Tibial artery (tissue), 4 donors: ENCODE measurements around the gene RBP2.

Experiments used
- DNase-seq, 2 donors: peaks; one replicate each; pipeline ENCODE4 v3.0.0-alpha.2; 2019
- H3K27ac ChIP-seq, 2 donors: fragments of 200-600 bp; sonication (generic) in 1 of 2; 1 replicate in 1 of 2; 2 replicates in 1 of 2; pipeline ENCODE4 v1.5.1; 2018 to 2019; ENCODE audit warnings: mild to moderate bottlenecking in 1 of 2
- H3K27me3 ChIP-seq, 2 donors: fragments of 200-600 bp; sonication (generic) in 1 of 2; one replicate each; pipeline versions ENCODE4 v1.5.1 to v1.6.0; 2016 to 2019
- H3K36me3 ChIP-seq, 3 donors: fragments of 200-600 bp; sonication (generic) in 2 of 3; one replicate each; pipeline ENCODE4 v1.5.1; 2016 to 2019; ENCODE audit warnings: mild to moderate bottlenecking in 2 of 3
- H3K4me1 ChIP-seq, 4 donors: fragments of 200-600 bp; sonication (generic) in 2 of 4; 1 replicate in 3 of 4; 2 replicates in 1 of 4; pipeline ENCODE4 v1.5.1; 2016 to 2019
- H3K4me3 ChIP-seq, 2 donors: fragments of 200-600 bp; sonication (generic) in 1 of 2; 1 replicate in 1 of 2; 2 replicates in 1 of 2; pipeline ENCODE4 v1.5.1; 2018 to 2019; ENCODE audit warnings: mild to moderate bottlenecking in 2 of 2
- H3K9me3 ChIP-seq, 3 donors: fragments of 200-600 bp; sonication (generic) in 1 of 3; one replicate each; pipeline ENCODE4 v1.5.1; 2016 to 2019
- intact Hi-C: fragments of 100-400 bp; cut with DNase I; formaldehyde crosslinking; loops from one replicate; pipeline ENCODE4 v1.15.0; 2023; ENCODE audit warnings: low total_unique reads
- TF ChIP-seq, protein P1 (sequence below), 2 experiments: fragments of 200-600 bp in 1 of 2; fragments of 450-650 bp in 1 of 2; IDR thresholded peaks; one replicate each; pipeline ENCODE4 v1.5.1; 2017 to 2019; ENCODE audit warnings: antibody characterized with exemption in 2 of 2, mild to moderate bottlenecking in 1 of 2, moderate library complexity in 1 of 2

Gene RBP2

GRCh38 chr3:139476348-139476747, at the start of gene RBP2:
Gene RBP2 (minus strand): TSS chr3:139476516. CDS start chr3:139476459, 57 bp downstream.
- no peak for DNase-seq
- Histone ChIP-seq H3K9me3 (no peaks in the 10 kb centered on the region), H3K4me3 (no peak within 1 kb of the TSS), H3K27me3 (no peaks in the 10 kb centered on the region), H3K27ac (no peak within 1 kb of the TSS), H3K36me3 (no peaks in the 10 kb centered on the region), H3K4me1 (no peaks in the 10 kb centered on the region)
- TF ChIP-seq, protein P1, sequence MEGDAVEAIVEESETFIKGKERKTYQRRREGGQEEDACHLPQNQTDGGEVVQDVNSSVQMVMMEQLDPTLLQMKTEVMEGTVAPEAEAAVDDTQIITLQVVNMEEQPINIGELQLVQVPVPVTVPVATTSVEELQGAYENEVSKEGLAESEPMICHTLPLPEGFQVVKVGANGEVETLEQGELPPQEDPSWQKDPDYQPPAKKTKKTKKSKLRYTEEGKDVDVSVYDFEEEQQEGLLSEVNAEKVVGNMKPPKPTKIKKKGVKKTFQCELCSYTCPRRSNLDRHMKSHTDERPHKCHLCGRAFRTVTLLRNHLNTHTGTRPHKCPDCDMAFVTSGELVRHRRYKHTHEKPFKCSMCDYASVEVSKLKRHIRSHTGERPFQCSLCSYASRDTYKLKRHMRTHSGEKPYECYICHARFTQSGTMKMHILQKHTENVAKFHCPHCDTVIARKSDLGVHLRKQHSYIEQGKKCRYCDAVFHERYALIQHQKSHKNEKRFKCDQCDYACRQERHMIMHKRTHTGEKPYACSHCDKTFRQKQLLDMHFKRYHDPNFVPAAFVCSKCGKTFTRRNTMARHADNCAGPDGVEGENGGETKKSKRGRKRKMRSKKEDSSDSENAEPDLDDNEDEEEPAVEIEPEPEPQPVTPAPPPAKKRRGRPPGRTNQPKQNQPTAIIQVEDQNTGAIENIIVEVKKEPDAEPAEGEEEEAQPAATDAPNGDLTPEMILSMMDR (IDR thresholded peaks at IDR 0.05): no peak
- intact Hi-C loops: no loop called here

DNA sequence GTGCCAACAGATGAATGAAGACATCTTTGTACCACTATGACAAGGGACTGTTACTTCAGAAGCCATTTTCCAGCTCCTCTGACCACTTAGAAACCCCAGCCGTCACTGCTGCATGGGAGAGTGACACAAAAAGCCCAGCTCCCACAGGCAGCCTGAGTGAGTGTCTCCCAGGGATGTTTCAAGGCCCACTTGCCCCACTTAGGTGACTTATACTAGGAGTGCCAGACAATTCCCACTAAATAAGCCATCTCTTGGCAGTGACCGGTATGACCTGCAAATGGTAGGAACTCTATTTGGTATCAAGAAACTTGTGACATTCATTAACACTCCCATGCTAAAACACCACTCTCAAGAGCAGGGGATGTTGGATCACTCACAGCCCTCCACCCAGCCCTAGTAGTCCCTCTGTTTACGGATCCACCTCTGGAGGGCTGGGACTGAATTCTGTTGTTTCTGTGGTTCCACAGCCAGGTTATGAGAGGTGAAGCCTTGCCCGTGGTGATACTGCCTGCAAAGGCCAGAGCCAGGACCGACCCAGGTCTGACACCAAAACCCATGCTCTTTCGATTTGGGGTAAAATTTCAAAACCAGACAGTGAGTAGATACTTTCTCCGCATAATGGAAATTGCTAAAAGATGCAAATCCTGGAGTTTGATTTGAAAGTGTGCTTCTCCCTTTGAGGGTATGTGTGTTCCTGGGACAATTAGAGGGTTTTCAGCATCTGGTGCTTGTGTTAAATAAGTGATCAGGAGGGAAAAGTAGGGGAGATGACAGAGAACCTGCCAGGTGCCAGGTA, 48.7 kb upstream of the RBP2 start:
- no peaks in the 10 kb centered on the region for H3K9me3 ChIP-seq
- TF ChIP-seq, protein P1 (IDR thresholded peaks at IDR 0.05): no peak
- no peak overlapping the region for H3K27ac ChIP-seq
- H3K4me1 ChIP-seq: no peaks in the 10 kb centered on the region
- H3K27me3 ChIP-seq: no peaks in the 10 kb centered on the region
- no peaks in the 10 kb centered on the region for H3K36me3 ChIP-seq
- DNase-seq: no peak
- H3K4me3 ChIP-seq: no peak overlapping the region
- intact Hi-C loops: no loop called here

GRCh38 chr3:139523718-139524117, 47.4 kb upstream of the RBP2 start:
- H3K27ac ChIP-seq: no peak overlapping the region
- no peak overlapping the region for H3K4me3 ChIP-seq
- H3K4me1 ChIP-seq: no peaks in the 10 kb centered on the region
- no peaks in the 10 kb centered on the region for H3K36me3 ChIP-seq
- TF ChIP-seq, protein P1 (IDR thresholded peaks at IDR 0.05): no peak
- H3K9me3 ChIP-seq: no peaks in the 10 kb centered on the region
- intact Hi-C loops: no loop called here
- DNase-seq: no peak
- no peaks in the 10 kb centered on the region for H3K27me3 ChIP-seq

GRCh38 chr3:139523166-139523565, 46.9 kb upstream of the RBP2 start:
- no peak overlapping the region for H3K27ac ChIP-seq
- H3K36me3 ChIP-seq: no peaks in the 10 kb centered on the region
- H3K4me3 ChIP-seq: no peak overlapping the region
- H3K4me1 ChIP-seq: no peaks in the 10 kb centered on the region
- no peaks in the 10 kb centered on the region for H3K9me3 ChIP-seq
- intact Hi-C loops: no loop called here
- TF ChIP-seq, protein P1 (IDR thresholded peaks at IDR 0.05): no peak
- H3K27me3 ChIP-seq: no peaks in the 10 kb centered on the region
- DNase-seq: no peak

DNA sequence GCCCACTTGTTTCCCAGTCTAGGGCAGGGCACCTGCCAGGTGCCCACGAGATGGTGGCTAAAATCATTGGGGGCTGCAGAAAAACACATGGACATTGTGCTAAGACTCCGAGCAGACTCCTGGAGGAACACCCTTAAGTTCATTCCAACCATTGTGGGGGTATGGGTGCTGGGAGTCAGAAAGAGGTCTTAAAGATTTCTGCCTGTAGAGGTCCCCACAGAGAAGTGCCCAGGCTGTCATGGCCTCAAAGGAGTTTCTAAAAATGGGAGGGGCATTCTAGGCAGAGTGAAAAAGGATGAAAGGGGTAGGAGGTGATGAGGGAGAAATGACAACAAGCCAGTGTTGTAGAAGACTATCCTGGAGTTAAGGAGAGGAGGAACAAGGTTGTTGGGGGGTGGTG, 46.1 kb upstream of the RBP2 start:
- no peak for DNase-seq
- Histone ChIP-seq H3K27ac (no peak overlapping the region), H3K4me1 (no peaks in the 10 kb centered on the region), H3K36me3 (peaks cover 0 to 4% (median 0%) of the 10 kb centered on the region in 3 donors), H3K9me3 (no peaks in the 10 kb centered on the region), H3K4me3 (no peak overlapping the region), H3K27me3 (no peaks in the 10 kb centered on the region)
- TF ChIP-seq, protein P1 (IDR thresholded peaks at IDR 0.05): no peak
- intact Hi-C loops: no loop called here
